K562 treated with DMSO at 1 percent for 12 hours (cell line): Measurements from ENCODE around the gene C5orf63. TPM values are rescaled to one million over a fixed set of nuclear protein-coding genes. Genes with fewer than 3 reads are reported as not detected.

Experiments used
- total RNA-seq: library from RNA; unstranded; fragments of 300-600 nt; gene quantifications from 2 replicates; pipeline ENCODE4 v1.2.3, GENCODE V29; 2022; ENCODE audit not compliant: insufficient read depth

C5orf63 gene
- 1.8 and 2.5 TPM in 2 replicates for total RNA-seq

DNA sequence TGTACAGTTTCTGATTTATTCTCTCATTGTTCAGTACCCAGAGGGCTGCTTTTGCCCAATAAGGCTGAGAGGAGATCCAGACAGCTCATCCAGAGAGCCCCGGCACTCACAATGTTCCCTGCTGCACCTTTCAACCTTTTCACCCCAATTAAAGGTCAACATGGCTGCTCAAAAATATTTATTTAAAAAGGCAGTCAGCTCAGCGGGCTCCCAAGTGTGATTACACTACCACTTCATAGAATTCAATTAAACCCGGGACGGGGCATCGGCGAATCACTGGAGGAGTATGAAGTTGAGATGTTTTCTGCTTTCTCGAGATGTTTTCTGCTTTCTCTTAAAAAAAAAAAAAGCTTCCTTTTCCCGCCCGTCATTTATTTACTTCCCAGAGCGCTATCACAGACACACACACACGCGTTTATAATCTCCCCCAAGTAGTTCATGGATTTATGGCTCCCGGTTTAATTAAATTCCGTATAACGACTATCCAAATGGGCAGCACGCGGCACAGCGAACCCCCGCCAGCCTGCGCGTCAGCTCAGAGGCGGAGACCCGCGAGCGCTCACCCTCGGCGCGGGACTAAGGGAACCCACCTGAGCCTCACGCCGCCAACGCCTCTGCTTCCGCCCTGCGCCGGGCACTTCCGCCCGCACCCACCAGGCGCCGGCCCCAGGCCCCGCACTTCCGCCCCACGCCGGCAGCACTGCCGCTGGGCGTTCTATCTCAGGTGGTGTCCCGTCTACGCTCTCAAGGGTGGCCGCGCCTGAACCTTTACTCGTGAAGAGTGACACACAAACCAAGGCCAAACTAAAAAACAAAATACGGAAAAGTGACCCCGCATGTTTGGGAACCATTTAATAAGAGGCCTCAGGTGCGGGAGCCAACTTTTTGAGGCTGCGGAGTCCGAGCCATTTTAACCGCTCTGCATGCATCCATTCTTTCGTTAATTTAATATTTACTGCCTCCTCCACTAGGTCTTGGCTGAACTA, at the start of gene C5orf63:
C5orf63 (minus strand) TSS at position 642 of the 986 bp plus-strand sequence. CDS start 14,507 bp downstream, outside the sequence.

DNA sequence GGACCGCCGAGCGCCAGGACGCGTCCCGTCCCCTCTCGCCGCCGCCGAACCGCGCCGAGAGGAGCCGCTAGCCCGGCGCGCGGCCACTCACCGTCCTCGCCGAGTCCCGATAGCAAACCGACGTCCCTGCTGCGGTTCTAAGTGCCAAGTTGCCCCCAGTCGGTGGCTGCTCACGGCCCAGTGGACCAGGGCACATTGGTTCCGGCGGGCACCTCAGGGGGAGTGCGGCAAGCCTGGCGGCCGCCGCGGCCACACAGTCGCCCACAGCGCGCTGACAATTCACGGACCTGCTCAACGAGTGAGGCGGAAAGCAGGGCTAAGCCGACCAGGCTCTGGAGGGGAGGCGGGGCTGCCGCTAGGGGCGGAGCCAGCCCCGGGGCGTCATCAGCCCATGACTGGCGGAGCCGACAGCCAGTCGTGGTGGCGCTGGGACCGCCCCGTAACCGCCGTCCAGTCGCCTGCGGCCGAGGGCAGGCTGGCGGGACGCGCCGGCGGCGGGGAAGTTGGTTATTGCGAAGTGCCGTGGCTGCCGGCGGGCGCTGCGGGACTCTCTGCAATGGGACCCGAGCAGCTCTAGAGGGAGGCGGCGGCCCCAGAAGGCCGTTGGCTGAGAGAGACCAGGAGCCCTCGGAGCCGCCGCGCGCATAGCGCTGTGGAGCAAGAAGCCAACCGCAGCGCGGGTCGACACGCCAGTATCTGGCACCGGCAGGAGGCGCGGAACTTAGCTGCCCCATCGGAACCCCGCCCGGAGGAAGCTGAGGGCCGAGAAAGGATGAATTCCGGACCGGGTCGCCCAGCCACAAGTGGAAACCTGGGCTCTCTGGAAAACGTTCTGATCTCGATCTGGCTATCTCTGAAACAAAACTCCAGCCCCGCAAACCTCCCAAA, 42.8 kb downstream of the C5orf63 start, which contains the start of gene MARCHF3:
MARCHF3 (minus strand) TSS at position 300 of the 888 bp plus-strand sequence. CDS start 112,387 bp downstream, outside the sequence.

Other genes starting within 250 kb of the C5orf63 start
- 14.6 and 14.8 TPM in 2 replicates for gene MARCHF3, start 42.9 kb downstream of the C5orf63 start, total RNA-seq
- not detected in 2 replicates for gene MEGF10, start 217.3 kb upstream of the C5orf63 start, total RNA-seq